ENCODE results near the gene IRAK2. TPM values are rescaled to one million over a fixed set of nuclear protein-coding genes. Genes with fewer than 3 reads are reported as not detected.

The IRAK2 gene
- total RNA-seq, 1 experiment from 2014 or later, result 0.61 TPM

GRCh38 chr3:10253731-10254130 lies 89.0 kb downstream of the IRAK2 start:
- peaks cover 3% of the 10 kb centered on the region; the same call in 1 of the 2 replicates for H3K4me1 ChIP-seq (ENCODE audit: insufficient read depth, low read length)
- no peak overlapping the region for H3K14ac ChIP-seq (ENCODE audit: insufficient read depth, low read length)
- H2BK12ac ChIP-seq (ENCODE audit: insufficient read length, low read depth, low read length), result no peak overlapping the region
- no peak overlapping the region for H3T11ph ChIP-seq (ENCODE audit: low read length)
- H2BK20ac ChIP-seq (ENCODE audit: low read depth, low read length, poor library complexity, severe bottlenecking), result no peak overlapping the region
- Mint-ChIP-seq H3K4me3 (no peak overlapping the region), H3K4me1 (peaks cover 19 to 21% of the 10 kb centered on the region in 2 experiments), H3K36me3 (ENCODE audit: insufficient read depth in 1 of 3, low read depth in 3 of 3) (peaks cover 45 to 77% (median 61%) of the 10 kb centered on the region in 3 experiments), H3K27me3 (ENCODE audit: low read depth) (no peaks in the 10 kb centered on the region; the same call in 1 of the 2 replicates), H3K9me3 (no peaks in the 10 kb centered on the region), H3K27ac (no peak overlapping the region)
- WGBS (ENCODE audit: extremely low coverage, insufficient read length, low lambda C conversion rate), result no CpG with 5 or more reads among the region's 3 CpGs
- H3K79me2 ChIP-seq (ENCODE audit: insufficient read depth, low read length), result peaks cover 14% of the 10 kb centered on the region; the same call in 1 of the 2 replicates
- H3K23ac ChIP-seq (ENCODE audit: insufficient read length, low read depth, low read length), result no peak overlapping the region
- no peak overlapping the region for H3K18ac ChIP-seq (ENCODE audit: insufficient read length, low read depth, low read length)
- H2BK15ac ChIP-seq (ENCODE audit: low read depth, low read length), result no peak overlapping the region
- H3K27me3 ChIP-seq (ENCODE audit: insufficient read depth, low read length), result no peaks in the 10 kb centered on the region
- H3K4me2 ChIP-seq (ENCODE audit: insufficient read depth, insufficient read length, low read length), result no peak overlapping the region
- H2BK5ac ChIP-seq (ENCODE audit: insufficient read length, low read length), result no peak overlapping the region
- H3K4ac ChIP-seq (ENCODE audit: low read depth, low read length), result no peak overlapping the region
- H3K56ac ChIP-seq (ENCODE audit: insufficient read length, low read depth, low read length), result no peak overlapping the region
- no peak overlapping the region for H4K8ac ChIP-seq (replicated peaks; ENCODE audit: insufficient read length, low read depth, low read length)
- no peak overlapping the region for H2AK5ac ChIP-seq (ENCODE audit: insufficient read length, low read length)
- H3K79me1 ChIP-seq (ENCODE audit: insufficient read depth, low read depth, low read length, poor library complexity, severe bottlenecking), result no peaks in the 10 kb centered on the region
- H2AFZ ChIP-seq (ENCODE audit: low read length), result no peak overlapping the region
- H3K9me3 ChIP-seq (ENCODE audit: control insufficient read depth, low read depth, low read length), result no peaks in the 10 kb centered on the region
- H3K9ac ChIP-seq (ENCODE audit: extremely low read depth, insufficient read length, low read length), result no peak overlapping the region
- no peak overlapping the region for H2BK120ac ChIP-seq (ENCODE audit: low read depth, low read length, poor library complexity, severe bottlenecking)
- no peaks in the 10 kb centered on the region for H4K20me1 ChIP-seq (ENCODE audit: control insufficient read depth, insufficient read depth, insufficient read length)
- H3K23me2 ChIP-seq (ENCODE audit: insufficient read length, low read depth, low read length, poor library complexity, severe bottlenecking), result peaks cover 12% of the 10 kb centered on the region
- TF ChIP-seq CTCF (conservative IDR thresholded peaks at IDR 0.05), result no peak
- H4K91ac ChIP-seq (ENCODE audit: insufficient read length, low read depth, low read length), result no peak overlapping the region
- no peak overlapping the region for H3K27ac ChIP-seq (ENCODE audit: insufficient read length, low read depth, low read length)
- no peak overlapping the region for H4K5ac ChIP-seq (ENCODE audit: insufficient read length, low read depth, low read length)
- DNase-seq, result no peak

Measured in H9 (cell line).